ENCODE data around the gene RNF212. TPM values are rescaled to one million over a fixed set of nuclear protein-coding genes. Genes with fewer than 3 reads are reported as not detected.

Gene RNF212
- total and polyA plus RNA-seq, 2 of the 13 experiments (the other 11 are each of a cell fraction or from before 2014, with no cell fraction given) = not detected

DNA sequence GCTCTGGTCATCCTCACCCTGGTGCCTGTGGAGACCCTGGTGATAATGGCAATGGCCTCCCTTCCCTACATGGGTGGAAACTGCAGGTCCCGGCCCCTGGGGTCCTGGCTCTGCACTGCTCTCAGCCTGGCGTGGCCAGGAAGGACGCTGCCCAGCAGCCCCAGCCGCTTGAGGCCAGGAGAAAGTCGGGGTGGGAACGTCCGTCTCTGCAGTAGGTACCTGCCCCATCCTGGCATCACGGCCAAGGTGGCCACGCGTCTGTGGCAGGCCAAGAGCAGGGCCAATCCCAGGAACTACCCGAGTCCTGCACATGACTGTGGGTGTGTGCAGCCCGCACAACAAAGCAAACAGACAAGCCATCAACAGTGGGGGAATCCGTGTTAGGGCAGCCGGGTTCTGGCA lies 68.2 kb downstream of the RNF212 start:
- Histone ChIP-seq H2AFZ (ENCODE audit: low read length) (no peak overlapping the region), H3K79me2 (ENCODE audit: insufficient read depth, low read length) (no peaks in the 10 kb centered on the region), H3K4me3 (replicated peaks in 1 of 3; ENCODE audit: insufficient read depth in 1 of 3, low read depth in 2 of 3, low read length in 3 of 3) (no peak overlapping the region), H3K9me3 (ENCODE audit: low read length) (no peaks in the 10 kb centered on the region), H3K9ac (ENCODE audit: insufficient read depth, low read depth, low read length) (no peak overlapping the region), H4K20me1 (ENCODE audit: insufficient read depth, low read length) (peaks cover 27% of the 10 kb centered on the region; the same call in 1 of the 2 replicates), H3K4me2 (ENCODE audit: low read depth, low read length) (no peak overlapping the region), H3K36me3 (replicated peaks in 1 of 2; ENCODE audit: control insufficient read depth in 1 of 2, insufficient read depth in 2 of 2, low read length in 2 of 2) (no peaks in the 10 kb centered on the region), H3K27ac (ENCODE audit: extremely low read length, insufficient read depth, low read length) (no peak overlapping the region), H3K4me1 (ENCODE audit: insufficient read depth, low read length) (peaks cover 33% of the 10 kb centered on the region), H3K27me3 (ENCODE audit: control insufficient read depth in 1 of 2, insufficient read depth in 2 of 2, low read length in 2 of 2) (peaks cover 22 to 73% of the 10 kb centered on the region in 2 experiments)
- FAIRE-seq (no peak), DNase-seq (ENCODE audit: low spot score) (no peak), ATAC-seq (no peak)
- ChIA-PET POLR2A (interaction anchor here (1.3 kb wide), 1 partner anchor 302 kb away, joined by 4 read pairs; the partner anchor contains the start of gene UVSSA), CTCF (ENCODE audit: low intra/inter-chr PET ratio, low total read pairs) (no interaction called here)
- 29% methylated on average over 3 of the region's 14 CpGs for WGBS (ENCODE audit: low lambda C conversion rate)
- no peak for TF ChIP-seq SNAPC4 (CRISPR knock-in tag; IDR thresholded peaks at IDR 0.05)
- TF ChIP-seq, protein P1, sequence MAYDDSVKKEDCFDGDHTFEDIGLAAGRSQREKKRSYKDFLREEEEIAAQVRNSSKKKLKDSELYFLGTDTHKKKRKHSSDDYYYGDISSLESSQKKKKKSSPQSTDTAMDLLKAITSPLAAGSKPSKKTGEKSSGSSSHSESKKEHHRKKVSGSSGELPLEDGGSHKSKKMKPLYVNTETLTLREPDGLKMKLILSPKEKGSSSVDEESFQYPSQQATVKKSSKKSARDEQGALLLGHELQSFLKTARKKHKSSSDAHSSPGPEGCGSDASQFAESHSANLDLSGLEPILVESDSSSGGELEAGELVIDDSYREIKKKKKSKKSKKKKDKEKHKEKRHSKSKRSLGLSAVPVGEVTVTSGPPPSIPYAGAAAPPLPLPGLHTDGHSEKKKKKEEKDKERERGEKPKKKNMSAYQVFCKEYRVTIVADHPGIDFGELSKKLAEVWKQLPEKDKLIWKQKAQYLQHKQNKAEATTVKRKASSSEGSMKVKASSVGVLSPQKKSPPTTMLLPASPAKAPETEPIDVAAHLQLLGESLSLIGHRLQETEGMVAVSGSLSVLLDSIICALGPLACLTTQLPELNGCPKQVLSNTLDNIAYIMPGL (CRISPR knock-in tag; IDR thresholded peaks at IDR 0.05; ENCODE audit: borderline replicate concordance in 1 of 2, low read depth in 1 of 2) = no peak
- TF ChIP-seq SALL2 (CRISPR knock-in tag; IDR thresholded peaks at IDR 0.05) = no peak
- no TSS peak for BruUV-seq (replicated peaks)
- in situ Hi-C loops (cut with HindIII; ENCODE audit: extremely low pct_ligation_motif_present, low pct_unique_long_range_greater_than_20kb) (no loop called here), intact Hi-C loops (cut with micrococcal nuclease; ENCODE audit: unreplicated experiment) (no loop called here)

All from HepG2 (cell line).